Hematopoietic multipotent progenitor cell treated with erythropoietin and hydrocortisone succinate and interleukin-3 and kit ligand, for 15 days (in vitro differentiated cells): ENCODE results near the gene TCERG1L.

Experiments used
- DNase-seq: peaks from one replicate; pipeline ENCODE4 v3.0.0-alpha.2; 2015; ENCODE audit warnings: low spot score

The TCERG1L gene

GRCh38 chr10:131270461-131271190 is 40.9 kb downstream of the TCERG1L start:
- no peak for DNase-seq

- DNase-seq: no peak
These were observed 41.6 kb downstream of the TCERG1L start for GRCh38 chr10:131269776-131270460.

GRCh38 chr10:131267814-131268095 is 43.8 kb downstream of the TCERG1L start:
- DNase-seq: no peak

- DNase-seq: no peak
These were observed 44.3 kb downstream of the TCERG1L start for GRCh38 chr10:131266936-131267813.

GRCh38 chr10:131264110-131264788 is 47.3 kb downstream of the TCERG1L start:
- no peak for DNase-seq

- no peak for DNase-seq
These were observed 49.5 kb downstream of the TCERG1L start for GRCh38 chr10:131261890-131262475.

GRCh38 chr10:131260452-131261211 is 50.9 kb downstream of the TCERG1L start:
- no peak for DNase-seq

- DNase-seq: no peak
These were observed 51.5 kb downstream of the TCERG1L start for GRCh38 chr10:131260031-131260430.

- no peak for DNase-seq
These were observed 52.0 kb downstream of the TCERG1L start for GRCh38 chr10:131259535-131259934.

- DNase-seq: no peak
These were observed 53.3 kb downstream of the TCERG1L start for GRCh38 chr10:131258256-131258655.

GRCh38 chr10:131257027-131257426 is 54.5 kb downstream of the TCERG1L start:
- no peak for DNase-seq

- no peak for DNase-seq
These were observed 56.7 kb downstream of the TCERG1L start for GRCh38 chr10:131254859-131255252.

GRCh38 chr10:131253931-131254858 is 57.3 kb downstream of the TCERG1L start:
- DNase-seq: no peak

- DNase-seq: no peak
These were observed 58.8 kb downstream of the TCERG1L start for GRCh38 chr10:131252567-131253276.

- DNase-seq: no peak
These were observed 60.4 kb downstream of the TCERG1L start for GRCh38 chr10:131251146-131251541.

- DNase-seq: no peak
These were observed 60.9 kb downstream of the TCERG1L start for GRCh38 chr10:131250454-131251145.

- DNase-seq: no peak
These were observed 61.6 kb downstream of the TCERG1L start for GRCh38 chr10:131249955-131250344.

GRCh38 chr10:131249238-131249954 is 62.1 kb downstream of the TCERG1L start:
- no peak for DNase-seq
